GM12878 (cell line): ENCODE results near the gene PALS1. TPM values are rescaled to one million over a fixed set of nuclear protein-coding genes. Genes with fewer than 3 reads are reported as not detected.

Source experiments
- ATAC-seq: fragments of 200-7000 bp; cut with Tn5 transposase; 3 replicates; pipeline ENCODE4 v1.9.1; 2020; ENCODE audit warnings: mild to moderate bottlenecking, moderate library complexity
- BruUV-seq: library from RNA; stranded (reverse); fragments of 400-500 nt; replicated peaks from 2 replicates; lab custom pipeline; 2021; lab: Mats Ljungman, UMichigan
- CTCF ChIA-PET: fragments of 300-600 bp; sonication (Branson Sonifier 250); formaldehyde crosslinking; extraction: SDS; loops from one replicate; lab custom pipeline; 2021; ENCODE audit warnings: inconsistent platforms; lab: Yijun Ruan, JAX
- POLR2A ChIA-PET: fragments of 350-600 bp; formaldehyde crosslinking; extraction: SDS; loops from one replicate; lab custom pipeline; 2021; ENCODE audit warnings: inconsistent platforms; lab: Charles Lee
- RAD21 ChIA-PET: fragments of 300-600 bp; sonication (Branson Sonifier 250); formaldehyde crosslinking; loops from one replicate; lab custom pipeline; 2023; ENCODE audit warnings: antibody characterized with exemption; ENCODE audit not compliant: unreplicated experiment; lab: Charles Lee
- SMC1A ChIA-PET: fragments of 300-600 bp; sonication (Branson Sonifier 250); formaldehyde crosslinking; loops from one replicate; lab custom pipeline; 2023; ENCODE audit not compliant: unreplicated experiment, uncharacterized antibody; lab: Charles Lee
- DNase-seq: peaks from one replicate; pipeline ENCODE4 v3.0.0-alpha.2; 2011; ENCODE audit warnings: low read depth, low spot score
- FAIRE-seq: peaks from 3 replicates; lab custom pipeline; 2011; peaks lifted over from hg19 to GRCh38; lab: Jason Lieb, UNC
- H2AFZ ChIP-seq: 2 replicates; pipeline ENCODE4 v1.6.0; 2011; ENCODE audit warnings: low read depth, low read length, control low read depth; ENCODE audit not compliant: control insufficient read depth
- H3K27ac ChIP-seq: 2 replicates; pipeline ENCODE4 v1.5.1; 2011; ENCODE audit warnings: control low read depth; ENCODE audit not compliant: control insufficient read depth, insufficient read depth
- H3K27me3 ChIP-seq, 2 experiments: replicated peaks in 1 of 2; 2 replicates each; pipeline versions ENCODE4 v1.6.0 to v1.6.1; 2011; ENCODE audit warnings: low read length in 1 of 2; ENCODE audit not compliant: control insufficient read depth in 2 of 2, insufficient read depth in 2 of 2
- H3K36me3 ChIP-seq, 2 experiments: 2 replicates each; pipeline ENCODE4 v1.5.1; 2011; ENCODE audit warnings: low read length in 1 of 2; ENCODE audit not compliant: control insufficient read depth in 2 of 2, insufficient read depth in 2 of 2
- H3K4me1 ChIP-seq: 2 replicates; pipeline ENCODE4 v1.6.1; 2011; ENCODE audit warnings: mild to moderate bottlenecking, low read length, moderate library complexity, mixed read lengths; ENCODE audit not compliant: control insufficient read depth, insufficient read depth
- H3K4me2 ChIP-seq: 2 replicates; pipeline ENCODE4 v1.6.0; 2011; ENCODE audit warnings: control low read depth; ENCODE audit not compliant: control insufficient read depth, insufficient read depth
- H3K4me3 ChIP-seq: fragments of 200-600 bp; sonication (generic); 2 replicates; pipeline ENCODE4 v1.5.1; 2016
- H3K79me2 ChIP-seq: 2 replicates; pipeline ENCODE4 v1.6.0; 2011; ENCODE audit warnings: low read length; ENCODE audit not compliant: control insufficient read depth, insufficient read depth
- H3K9ac ChIP-seq: 2 replicates; pipeline ENCODE4 v1.8.0; 2011; ENCODE audit warnings: low read length, control low read depth, mixed read lengths; ENCODE audit not compliant: control insufficient read depth, insufficient read depth
- H3K9me3 ChIP-seq: replicated peaks from 3 replicates; pipeline ENCODE4 v1.5.1; 2011; ENCODE audit warnings: mild to moderate bottlenecking, low read length; ENCODE audit not compliant: control insufficient read depth, insufficient read depth
- H4K20me1 ChIP-seq: 2 replicates; pipeline ENCODE4 v1.6.0; 2011; ENCODE audit not compliant: control insufficient read depth, insufficient read depth
- BRCA1 ChIP-seq: IDR thresholded peaks from 2 replicates; pipeline ENCODE4 v1.6.1; 2011; ENCODE audit warnings: low read depth, low read length, improper control_type of control experiment
- CBFB ChIP-seq: IDR thresholded peaks from 2 replicates; pipeline ENCODE4 v1.6.1; 2016; ENCODE audit warnings: antibody characterized with exemption, low read depth
- CREB1 ChIP-seq: IDR thresholded peaks from 2 replicates; pipeline ENCODE4 v1.6.1; 2012; ENCODE audit warnings: low read depth, mild to moderate bottlenecking, inconsistent platforms
- ETV6 ChIP-seq, 2 experiments: fragments of 450-650 bp in 1 of 2; IDR thresholded peaks in 1 of 2; conservative IDR thresholded peaks in 1 of 2; 2 replicates each; pipeline ENCODE4 v1.6.1; 2014; ENCODE audit warnings: antibody characterized with exemption in 1 of 2, borderline replicate concordance in 1 of 2, low read depth in 1 of 2, mild to moderate bottlenecking in 1 of 2, moderate library complexity in 1 of 2
- JUND ChIP-seq: IDR thresholded peaks from 2 replicates; pipeline ENCODE4 v1.6.1; 2012; ENCODE audit warnings: low read depth, mild to moderate bottlenecking, low read length, improper control_type of control experiment, moderate library complexity
- POU2F2 ChIP-seq: IDR thresholded peaks from 3 replicates; pipeline ENCODE4 v1.6.1; 2011; ENCODE audit warnings: low read depth, mild to moderate bottlenecking, low read length, borderline replicate concordance
- RB1 ChIP-seq: fragments of 450-650 bp; formaldehyde crosslinking; IDR thresholded peaks from 2 replicates; pipeline ENCODE4 v1.6.1; 2017; ENCODE audit warnings: mild to moderate bottlenecking, borderline replicate concordance
- YY1 ChIP-seq: IDR thresholded peaks from 2 replicates; pipeline ENCODE4 v1.6.1; 2011; ENCODE audit warnings: low read depth, mild to moderate bottlenecking, low read length
- ZNF384 ChIP-seq: IDR thresholded peaks from 2 replicates; pipeline ENCODE4 v1.6.1; 2012; ENCODE audit warnings: low read depth, mild to moderate bottlenecking, low read length, improper control_type of control experiment, borderline replicate concordance
- WGBS: methylation state at CpG from one replicate; pipeline ENCODE4 v1.1.6; 2016; ENCODE audit warnings: low lambda C conversion rate; ENCODE audit not compliant: insufficient replicate concordance, insufficient coverage; ENCODE audit errors: missing lambda C conversion rate; 5-methylcytosine and 5-hydroxymethylcytosine counted together
- in situ Hi-C: fragments of 300-500 bp; cut with MboI; formaldehyde crosslinking; loops from 9 replicates; pipeline ENCODE4 v1.14.3; 2018; ENCODE audit warnings: mixed read lengths
- intact Hi-C: fragments of 100-400 bp; cut with micrococcal nuclease; formaldehyde crosslinking; loops from one replicate; pipeline ENCODE4 v1.14.2; 2022; ENCODE audit not compliant: unreplicated experiment
- polyA plus RNA-seq, 11 experiments: library from polyadenylated mRNA; depleted of rRNA in 4 of 11; unstranded in 6 of 11; stranded (reverse) in 5 of 11; fragments of >200 nt; fragmentation: Nextera tagmentation in 4 of 11; fragmentation: Illumina TruSeq in 1 of 11; extraction: Ambion mirVana in 4 of 11; extraction: Trizol in 1 of 11; gene quantifications; 1 replicate in 1 of 11; 2 replicates in 10 of 11; pipeline versions ENCODE4 v1.2.1 to v1.2.3, GENCODE V29; 2011 to 2016; ENCODE audit warnings: inconsistent platforms in 2 of 11, missing spikeins in 2 of 11, low read depth in 1 of 11
- total RNA-seq, 4 experiments: library from RNA; depleted of rRNA in 3 of 4; stranded (reverse); fragments of >200 nt in 3 of 4; fragmentation: Illumina TruSeq in 1 of 4; extraction: Trizol in 1 of 4; gene quantifications; 2 replicates each; pipeline versions ENCODE4 v1.2.1 to v1.2.3, GENCODE V29; 2013 to 2021
- TF ChIP-seq, protein P1 (sequence below): IDR thresholded peaks from 2 replicates; pipeline ENCODE4 v1.6.1; 2011; ENCODE audit warnings: low read depth, mild to moderate bottlenecking, low read length, moderate library complexity, borderline replicate concordance; ENCODE audit errors: extremely low read depth
- TF ChIP-seq, protein P2 (sequence below): fragments of 450-650 bp; IDR thresholded peaks from 2 replicates; pipeline ENCODE4 v1.6.1; 2017; ENCODE audit warnings: borderline replicate concordance
- TF ChIP-seq, protein P3 (sequence below): fragments of 450-650 bp; IDR thresholded peaks from 2 replicates; pipeline ENCODE4 v1.6.1; 2016; ENCODE audit warnings: mild to moderate bottlenecking
- TF ChIP-seq, protein P4 (sequence below): fragments of 450-650 bp; IDR thresholded peaks from 2 replicates; pipeline ENCODE4 v1.6.1; 2018; ENCODE audit warnings: borderline replicate concordance, mild to moderate bottlenecking; ENCODE audit not compliant: partially characterized antibody

Gene PALS1
- total and polyA plus RNA-seq, 10 of the 15 experiments (the other 5 are each of a cell fraction or from before 2014, with no cell fraction given) = 4.2 to 10.9 (median 6.6) TPM

DNA sequence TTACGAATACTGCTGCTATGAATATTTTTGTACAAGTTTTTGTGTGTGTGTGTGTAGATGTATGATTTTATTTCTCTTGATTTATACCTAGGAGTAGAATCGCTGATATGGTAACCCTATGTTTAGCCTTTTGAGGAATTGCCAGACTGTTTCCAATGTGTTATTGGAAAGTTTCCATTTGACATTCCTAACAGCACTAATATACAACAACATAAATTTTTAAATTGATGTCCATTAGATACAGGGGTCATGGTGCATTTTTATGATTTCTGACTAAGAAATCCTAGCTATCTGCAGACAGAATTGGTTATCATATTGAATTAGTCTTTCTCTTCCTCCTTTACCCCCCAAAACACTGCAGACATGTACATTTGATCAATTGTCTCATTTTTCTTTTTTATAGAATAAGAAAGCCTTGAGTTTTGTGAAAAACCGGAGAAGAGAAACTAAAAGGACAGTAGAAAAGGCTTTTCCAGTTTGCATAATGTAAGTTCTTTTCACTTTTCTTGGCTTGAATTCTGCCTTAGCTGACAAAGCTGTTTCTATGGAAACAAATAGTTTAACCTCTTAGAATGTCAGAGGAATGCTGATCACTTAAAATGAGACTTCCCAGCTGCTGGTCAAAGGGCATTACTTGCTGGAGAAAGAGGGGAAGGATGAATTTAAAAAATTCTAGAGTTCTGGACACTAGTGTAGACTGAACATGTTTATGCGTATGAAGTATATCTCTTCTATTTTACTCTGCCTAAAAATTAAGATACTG lies 28.2 kb downstream of the PALS1 start:
- CTCF ChIA-PET = interaction anchor here (1.8 kb wide), 1 partner anchor 16 kb away, joined by 10 read pairs; no protein-coding TSS in a partner anchor
- no TSS peak for BruUV-seq
- intact Hi-C loops = no loop called here

More for the DNA sequence above, 28.2 kb downstream of the PALS1 start:
- FAIRE-seq (no peak), ATAC-seq (no peak), DNase-seq (no peak)
- Histone ChIP-seq H2AFZ (no peak overlapping the region), H3K79me2 (peaks cover 3% of the 10 kb centered on the region), H3K36me3 (no peaks in the 10 kb centered on the region; a peak in 1 of 4 replicates), H3K9me3 (no peaks in the 10 kb centered on the region), H3K9ac (no peak overlapping the region), H3K4me2 (no peak overlapping the region), H3K4me1 (no peaks in the 10 kb centered on the region), H3K4me3 (no peak overlapping the region), H4K20me1 (no peaks in the 10 kb centered on the region), H3K27ac (no peak overlapping the region), H3K27me3 (no peaks in the 10 kb centered on the region)
- TF ChIP-seq BRCA1 (no peak), CBFB (no peak), CREB1 (no peak), ZNF384 (no peak), POU2F2 (no peak), YY1 (no peak), JUND (no peak), ETV6 (conservative IDR thresholded peaks at IDR 0.05 in 1 of 2, IDR thresholded peaks at IDR 0.05 in 1 of 2; ENCODE audit: borderline replicate concordance in 1 of 2, low read depth in 1 of 2) (no peak), RB1 (no peak)
- TF ChIP-seq, protein P1, sequence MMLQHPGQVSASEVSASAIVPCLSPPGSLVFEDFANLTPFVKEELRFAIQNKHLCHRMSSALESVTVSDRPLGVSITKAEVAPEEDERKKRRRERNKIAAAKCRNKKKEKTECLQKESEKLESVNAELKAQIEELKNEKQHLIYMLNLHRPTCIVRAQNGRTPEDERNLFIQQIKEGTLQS = no peak
- TF ChIP-seq, protein P2, sequence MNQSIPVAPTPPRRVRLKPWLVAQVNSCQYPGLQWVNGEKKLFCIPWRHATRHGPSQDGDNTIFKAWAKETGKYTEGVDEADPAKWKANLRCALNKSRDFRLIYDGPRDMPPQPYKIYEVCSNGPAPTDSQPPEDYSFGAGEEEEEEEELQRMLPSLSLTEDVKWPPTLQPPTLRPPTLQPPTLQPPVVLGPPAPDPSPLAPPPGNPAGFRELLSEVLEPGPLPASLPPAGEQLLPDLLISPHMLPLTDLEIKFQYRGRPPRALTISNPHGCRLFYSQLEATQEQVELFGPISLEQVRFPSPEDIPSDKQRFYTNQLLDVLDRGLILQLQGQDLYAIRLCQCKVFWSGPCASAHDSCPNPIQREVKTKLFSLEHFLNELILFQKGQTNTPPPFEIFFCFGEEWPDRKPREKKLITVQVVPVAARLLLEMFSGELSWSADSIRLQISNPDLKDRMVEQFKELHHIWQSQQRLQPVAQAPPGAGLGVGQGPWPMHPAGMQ = no peak
- TF ChIP-seq, protein P3, sequence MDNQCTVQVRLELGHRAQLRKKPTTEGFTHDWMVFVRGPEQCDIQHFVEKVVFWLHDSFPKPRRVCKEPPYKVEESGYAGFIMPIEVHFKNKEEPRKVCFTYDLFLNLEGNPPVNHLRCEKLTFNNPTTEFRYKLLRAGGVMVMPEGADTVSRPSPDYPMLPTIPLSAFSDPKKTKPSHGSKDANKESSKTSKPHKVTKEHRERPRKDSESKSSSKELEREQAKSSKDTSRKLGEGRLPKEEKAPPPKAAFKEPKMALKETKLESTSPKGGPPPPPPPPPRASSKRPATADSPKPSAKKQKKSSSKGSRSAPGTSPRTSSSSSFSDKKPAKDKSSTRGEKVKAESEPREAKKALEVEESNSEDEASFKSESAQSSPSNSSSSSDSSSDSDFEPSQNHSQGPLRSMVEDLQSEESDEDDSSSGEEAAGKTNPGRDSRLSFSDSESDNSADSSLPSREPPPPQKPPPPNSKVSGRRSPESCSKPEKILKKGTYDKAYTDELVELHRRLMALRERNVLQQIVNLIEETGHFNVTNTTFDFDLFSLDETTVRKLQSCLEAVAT = no peak
- TF ChIP-seq, protein P4, sequence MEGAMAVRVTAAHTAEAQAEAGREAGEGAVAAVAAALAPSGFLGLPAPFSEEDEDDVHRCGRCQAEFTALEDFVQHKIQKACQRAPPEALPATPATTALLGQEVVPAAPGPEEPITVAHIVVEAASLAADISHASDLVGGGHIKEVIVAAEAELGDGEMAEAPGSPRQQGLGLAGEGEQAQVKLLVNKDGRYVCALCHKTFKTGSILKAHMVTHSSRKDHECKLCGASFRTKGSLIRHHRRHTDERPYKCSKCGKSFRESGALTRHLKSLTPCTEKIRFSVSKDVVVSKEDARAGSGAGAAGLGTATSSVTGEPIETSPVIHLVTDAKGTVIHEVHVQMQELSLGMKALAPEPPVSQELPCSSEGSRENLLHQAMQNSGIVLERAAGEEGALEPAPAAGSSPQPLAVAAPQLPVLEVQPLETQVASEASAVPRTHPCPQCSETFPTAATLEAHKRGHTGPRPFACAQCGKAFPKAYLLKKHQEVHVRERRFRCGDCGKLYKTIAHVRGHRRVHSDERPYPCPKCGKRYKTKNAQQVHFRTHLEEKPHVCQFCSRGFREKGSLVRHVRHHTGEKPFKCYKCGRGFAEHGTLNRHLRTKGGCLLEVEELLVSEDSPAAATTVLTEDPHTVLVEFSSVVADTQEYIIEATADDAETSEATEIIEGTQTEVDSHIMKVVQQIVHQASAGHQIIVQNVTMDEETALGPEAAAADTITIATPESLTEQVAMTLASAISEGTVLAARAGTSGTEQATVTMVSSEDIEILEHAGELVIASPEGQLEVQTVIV = no peak
- in situ Hi-C loops = no loop called here
- ChIA-PET SMC1A (interaction anchor here (0.8 kb wide), 1 partner anchor 18 kb away, joined by 3 read pairs; no protein-coding TSS in a partner anchor), POLR2A (no interaction called here), RAD21 (no interaction called here)
- 98% methylated on average over 4 of the region's 4 CpGs for WGBS
